Measurements from ENCODE around the gene TP53I13. TPM values are rescaled to one million over a fixed set of nuclear protein-coding genes. Genes with fewer than 3 reads are reported as not detected.

Gene TP53I13
- total RNA-seq, 1 experiment from 2014 or later = 28.1 TPM

- H3K4me3 Mint-ChIP-seq = no peak overlapping the region
- H3K27me3 Mint-ChIP-seq (ENCODE audit: low read depth) = peaks cover 46% of the 10 kb centered on the region
- no peaks in the 10 kb centered on the region for H3K79me2 ChIP-seq (ENCODE audit: insufficient read depth, low read length)
- no peak overlapping the region for H3K27ac Mint-ChIP-seq
- peaks cover 9% of the 10 kb centered on the region for H3K23me2 ChIP-seq (ENCODE audit: insufficient read length, low read depth, low read length, poor library complexity, severe bottlenecking)
- H3K18ac ChIP-seq (ENCODE audit: insufficient read length, low read depth, low read length) = no peak overlapping the region
- no peak overlapping the region for H3K23ac ChIP-seq (ENCODE audit: insufficient read length, low read depth, low read length)
- H3K36me3 Mint-ChIP-seq (ENCODE audit: insufficient read depth in 1 of 3, low read depth in 3 of 3) = peaks cover 2 to 10% (median 8%) of the 10 kb centered on the region in 3 experiments; a peak in 4 of 7 replicates
- H2BK12ac ChIP-seq (ENCODE audit: insufficient read length, low read depth, low read length) = no peak overlapping the region
- no peak overlapping the region for H4K5ac ChIP-seq (ENCODE audit: insufficient read length, low read depth, low read length)
- no peaks in the 10 kb centered on the region for H4K20me1 ChIP-seq (ENCODE audit: control insufficient read depth, insufficient read depth, insufficient read length)
- no peaks in the 10 kb centered on the region for H3K9me3 Mint-ChIP-seq
- no peaks in the 10 kb centered on the region for H3K9me3 ChIP-seq (ENCODE audit: control insufficient read depth, low read depth, low read length)
- H3K4me2 ChIP-seq (ENCODE audit: insufficient read depth, insufficient read length, low read length) = no peak overlapping the region
- H3K4ac ChIP-seq (ENCODE audit: low read depth, low read length) = no peak overlapping the region
- H2AK5ac ChIP-seq (ENCODE audit: insufficient read length, low read length) = no peak overlapping the region
- no peak overlapping the region for H3T11ph ChIP-seq (ENCODE audit: low read length)
- H3K79me1 ChIP-seq (ENCODE audit: insufficient read depth, low read depth, low read length, poor library complexity, severe bottlenecking) = no peaks in the 10 kb centered on the region
- no peak overlapping the region for H2AFZ ChIP-seq (ENCODE audit: low read length)
- no peak overlapping the region for H3K9ac ChIP-seq (ENCODE audit: extremely low read depth, insufficient read length, low read length)
- TF ChIP-seq CTCF (conservative IDR thresholded peaks at IDR 0.05) = no peak
- H4K8ac ChIP-seq (replicated peaks; ENCODE audit: insufficient read length, low read depth, low read length) = no peak overlapping the region
- no peak overlapping the region for H2BK120ac ChIP-seq (ENCODE audit: low read depth, low read length, poor library complexity, severe bottlenecking)
- H2BK20ac ChIP-seq (ENCODE audit: low read depth, low read length, poor library complexity, severe bottlenecking) = no peak overlapping the region
- no peak overlapping the region for H2BK5ac ChIP-seq (ENCODE audit: insufficient read length, low read length)
- H4K91ac ChIP-seq (ENCODE audit: insufficient read length, low read depth, low read length) = no peak overlapping the region
- H3K4me1 ChIP-seq (ENCODE audit: insufficient read depth, low read length) = no peaks in the 10 kb centered on the region; the same call in 1 of the 2 replicates
- no peak overlapping the region for H3K27ac ChIP-seq (ENCODE audit: insufficient read length, low read depth, low read length)
- no CpG with 5 or more reads among the region's 12 CpGs for WGBS (ENCODE audit: extremely low coverage, insufficient read length, low lambda C conversion rate)
- H3K56ac ChIP-seq (ENCODE audit: insufficient read length, low read depth, low read length) = no peak overlapping the region
- peaks cover 17 to 37% of the 10 kb centered on the region in 2 experiments for H3K4me1 Mint-ChIP-seq
- no peak overlapping the region for H2BK15ac ChIP-seq (ENCODE audit: low read depth, low read length)
- DNase-seq = no peak
- H3K27me3 ChIP-seq (ENCODE audit: insufficient read depth, low read length) = peaks cover 11% of the 10 kb centered on the region
- H3K14ac ChIP-seq (ENCODE audit: insufficient read depth, low read length) = no peak overlapping the region
These were observed 43.5 kb downstream of the TP53I13 start for GRCh38 chr17:29612094-29612403.

Measured in H9 (cell line).